HG03045 (cell line): ENCODE measurements around the gene KCNC4.
A peak's percentile ranks its signal among the peaks of the same experiment; 100 is the strongest.

Experiments used
- ATAC-seq: cut with Tn5 transposase; IDR thresholded peaks from one replicate; pipeline ENCODE4 v1.9.1; 2021; ENCODE audit warnings: mild to moderate bottlenecking, moderate library complexity; ENCODE audit not compliant: unreplicated experiment

Gene KCNC4

DNA sequence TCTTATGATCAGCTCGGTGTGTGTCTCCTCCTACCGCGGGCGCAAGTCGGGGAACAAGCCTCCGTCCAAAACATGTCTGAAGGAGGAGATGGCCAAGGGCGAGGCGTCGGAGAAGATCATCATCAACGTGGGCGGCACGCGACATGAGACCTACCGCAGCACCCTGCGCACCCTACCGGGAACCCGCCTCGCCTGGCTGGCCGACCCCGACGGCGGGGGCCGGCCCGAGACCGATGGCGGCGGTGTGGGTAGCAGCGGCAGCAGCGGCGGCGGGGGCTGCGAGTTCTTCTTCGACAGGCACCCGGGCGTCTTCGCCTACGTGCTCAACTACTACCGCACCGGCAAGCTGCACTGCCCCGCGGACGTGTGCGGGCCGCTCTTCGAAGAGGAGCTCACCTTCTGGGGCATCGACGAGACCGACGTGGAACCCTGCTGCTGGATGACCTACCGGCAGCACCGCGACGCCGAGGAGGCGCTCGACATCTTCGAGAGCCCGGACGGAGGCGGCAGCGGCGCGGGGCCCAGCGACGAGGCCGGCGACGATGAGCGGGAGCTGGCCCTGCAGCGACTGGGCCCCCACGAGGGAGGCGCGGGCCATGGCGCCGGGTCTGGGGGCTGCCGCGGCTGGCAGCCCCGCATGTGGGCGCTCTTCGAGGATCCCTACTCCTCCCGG, 1.5 kb downstream of the KCNC4 start:
- no peak for ATAC-seq

DNA sequence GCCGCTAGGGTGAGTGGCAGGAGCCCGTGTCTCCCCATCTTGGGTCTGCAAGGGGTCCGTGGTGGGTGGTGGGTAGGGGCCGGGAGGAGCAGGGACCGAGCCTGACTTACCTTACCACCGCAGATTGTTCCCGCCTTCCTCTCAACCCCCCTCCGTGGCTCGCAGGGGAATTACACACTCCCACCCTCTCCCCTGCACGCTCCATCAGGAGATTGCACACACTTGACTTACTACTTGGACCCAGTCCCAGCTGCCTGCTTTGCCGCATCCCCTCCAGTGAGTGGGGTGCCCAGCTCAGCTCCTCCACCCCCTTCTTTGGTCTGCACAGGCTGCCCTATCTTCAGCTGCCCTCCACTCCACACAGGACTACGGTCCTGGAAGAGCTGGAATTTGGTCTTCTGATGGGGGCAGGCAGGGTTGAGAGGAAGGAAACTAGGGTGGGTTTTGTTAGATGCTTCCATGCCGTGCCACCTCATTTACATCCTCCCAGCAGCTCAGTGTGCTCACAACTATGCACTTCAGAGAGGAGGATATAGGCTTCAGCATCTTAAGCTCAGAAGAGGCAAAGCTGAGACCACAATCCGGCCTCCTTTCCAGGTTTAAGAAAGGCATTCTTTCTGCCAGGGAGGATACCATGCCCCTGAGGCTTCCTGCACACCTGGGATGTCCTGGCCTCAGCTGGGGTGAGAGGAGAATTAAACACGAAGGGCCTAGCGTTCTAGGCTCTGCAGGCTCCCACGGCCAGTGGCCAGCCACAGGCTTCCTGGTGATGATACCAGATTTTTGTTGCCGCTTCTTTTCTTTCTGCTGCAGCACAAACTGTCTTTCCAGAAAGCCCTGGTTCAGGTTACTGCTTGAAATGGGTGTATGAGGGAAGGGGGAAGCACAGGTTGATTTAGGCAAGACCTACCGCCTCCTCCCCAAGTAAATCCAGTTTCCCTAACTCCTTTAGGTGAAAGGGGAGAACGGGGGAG, 2.3 kb downstream of the KCNC4 start:
- ATAC-seq = no peak

DNA sequence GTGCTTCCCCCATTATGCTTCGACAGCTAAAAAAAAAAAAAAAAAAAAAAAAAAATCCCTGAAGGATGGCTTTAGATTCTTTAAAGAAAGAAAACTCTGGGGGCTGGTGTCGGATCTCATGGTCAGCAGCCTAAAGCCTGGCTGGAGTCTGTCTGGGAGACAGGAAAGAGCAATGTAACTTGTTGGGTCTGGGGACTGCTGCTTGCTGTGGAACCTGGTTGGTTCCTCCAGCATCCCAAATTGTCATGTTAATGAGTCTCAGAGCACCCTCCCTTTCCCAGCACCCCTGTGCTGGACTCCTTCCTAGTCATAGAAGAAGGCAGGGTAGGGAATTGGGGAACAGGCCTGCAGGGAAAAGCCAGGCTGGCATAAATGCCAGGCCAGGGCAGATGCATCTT, 3.0 kb downstream of the KCNC4 start:
- no peak for ATAC-seq

DNA sequence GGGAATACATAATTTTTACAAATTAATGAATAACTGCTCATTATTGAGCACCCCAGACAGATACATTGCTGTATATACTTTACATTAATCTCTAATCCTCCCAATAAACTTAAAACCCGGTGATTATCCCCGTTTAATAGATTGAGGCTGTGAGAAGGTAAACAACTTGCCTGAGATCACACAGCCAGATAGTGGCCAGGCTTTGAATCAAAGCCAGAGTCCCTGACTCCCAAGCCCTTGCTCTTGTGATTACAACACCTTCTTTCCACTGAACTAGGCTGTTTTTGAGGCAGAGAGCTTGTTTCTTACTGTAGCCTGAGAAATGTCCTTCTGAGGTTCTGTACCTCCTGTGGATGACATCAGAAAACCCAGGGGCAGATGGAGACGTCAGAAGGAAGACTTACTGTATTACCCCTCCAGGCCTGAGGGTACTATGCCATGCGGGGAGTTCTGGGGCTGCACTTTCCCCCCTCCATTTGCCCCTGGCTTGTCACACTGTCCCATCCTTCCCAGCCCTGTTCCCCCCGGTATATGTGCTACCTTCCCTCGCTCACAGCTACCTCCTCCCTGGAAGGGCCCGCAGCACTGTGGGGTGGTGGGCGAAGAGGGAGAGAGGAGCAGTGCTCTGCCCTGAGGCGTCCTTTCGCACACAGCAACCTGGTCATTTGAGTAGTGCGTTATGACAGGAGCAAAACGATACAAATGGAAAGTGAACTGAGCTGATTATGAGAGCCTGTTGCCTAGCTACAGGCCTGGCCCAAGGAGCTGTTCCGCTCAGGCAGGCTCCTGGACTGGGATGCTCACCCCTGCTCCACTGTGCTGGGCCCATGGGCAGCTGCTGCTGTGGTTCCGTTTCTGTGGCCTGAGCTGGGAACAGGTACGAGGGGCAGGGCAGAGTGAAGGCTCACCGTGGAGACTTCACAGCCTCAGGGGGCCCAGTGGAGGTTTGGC, 4.6 kb downstream of the KCNC4 start:
- no peak for ATAC-seq

- no peak for ATAC-seq
Measured at GRCh38 chr1:110215621-110216515, 5.8 kb downstream of the KCNC4 start.

DNA sequence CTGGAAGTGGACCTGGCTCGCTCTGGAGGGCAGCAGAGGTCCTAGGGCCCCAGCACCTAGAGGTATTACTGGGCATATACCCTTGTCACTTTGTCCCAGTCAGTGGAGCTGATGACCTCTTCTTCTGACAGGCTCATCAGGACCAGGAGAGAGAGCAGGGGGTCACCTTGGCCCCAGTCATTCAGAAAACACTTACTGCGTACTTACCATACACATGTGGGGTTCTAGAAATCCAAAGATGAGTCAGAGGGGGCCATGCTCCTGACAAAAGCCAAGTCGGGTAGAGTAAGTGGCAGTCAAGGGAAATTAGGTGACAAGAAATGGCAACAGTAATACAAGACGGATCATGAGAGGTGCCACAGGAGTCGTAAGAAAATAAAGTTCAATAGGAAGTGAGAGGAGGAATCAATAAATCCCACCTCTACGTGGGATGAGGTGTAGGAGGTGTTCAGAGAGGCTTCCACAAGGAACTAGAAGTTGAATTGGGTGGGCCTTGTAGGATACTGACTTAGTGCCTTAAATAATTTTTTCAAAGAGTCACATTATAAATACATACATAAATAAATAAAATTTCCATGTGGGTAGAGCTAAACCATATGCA, 6.8 kb downstream of the KCNC4 start:
- peak; percentile 32 for ATAC-seq

DNA sequence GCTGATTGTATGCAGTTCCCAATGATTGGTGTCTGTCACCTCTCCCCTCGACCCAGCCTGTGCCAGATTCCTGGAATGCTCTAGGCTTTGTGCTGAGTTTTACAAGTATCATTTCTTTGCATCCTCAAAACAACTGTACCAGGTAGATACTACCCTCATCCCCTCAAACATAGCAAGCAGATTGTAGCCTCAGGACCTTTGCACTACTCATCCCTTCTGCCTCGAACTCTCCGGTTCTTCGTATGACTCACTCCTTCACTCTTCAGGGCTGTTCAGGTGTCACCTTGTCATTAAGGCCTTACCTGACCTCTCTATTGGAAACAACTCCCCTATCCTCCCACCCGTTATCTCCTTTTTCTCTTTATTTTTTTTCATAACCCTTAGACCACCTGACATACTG, 8.0 kb downstream of the KCNC4 start:
- ATAC-seq = no peak

- no peak for ATAC-seq
Measured at GRCh38 chr1:110218739-110219138, 8.6 kb downstream of the KCNC4 start.

DNA sequence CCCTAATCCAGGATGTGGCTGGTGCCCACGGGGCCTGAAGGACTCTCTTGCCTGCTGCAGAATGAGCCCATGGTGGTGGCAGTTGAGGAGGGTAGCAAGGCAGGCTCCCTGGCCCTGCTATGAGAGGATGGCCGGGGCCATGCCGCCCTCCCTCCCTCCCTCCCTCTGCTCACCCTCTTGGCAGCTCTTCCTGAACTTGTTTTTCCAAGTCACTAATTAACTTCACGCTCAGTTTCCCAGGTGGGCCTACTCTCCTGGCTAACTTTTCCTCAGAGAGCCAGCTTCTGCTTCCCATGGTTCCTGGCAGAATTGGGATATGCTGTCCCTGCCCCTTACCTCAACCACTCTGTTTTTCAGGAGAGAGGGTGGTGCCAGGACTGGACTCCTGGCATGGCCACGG, 10.2 kb downstream of the KCNC4 start:
- ATAC-seq = no peak

GRCh38 chr1:110221119-110221518, 11.0 kb downstream of the KCNC4 start:
- no peak for ATAC-seq

GRCh38 chr1:110223127-110223526, 13.0 kb downstream of the KCNC4 start:
- no peak for ATAC-seq

- ATAC-seq = no peak
Measured at GRCh38 chr1:110223581-110223980, 13.5 kb downstream of the KCNC4 start.

- ATAC-seq = no peak
Measured at GRCh38 chr1:110224240-110224995, 14.3 kb downstream of the KCNC4 start.

- ATAC-seq = no peak
Measured at GRCh38 chr1:110225212-110225611, 15.1 kb downstream of the KCNC4 start.

DNA sequence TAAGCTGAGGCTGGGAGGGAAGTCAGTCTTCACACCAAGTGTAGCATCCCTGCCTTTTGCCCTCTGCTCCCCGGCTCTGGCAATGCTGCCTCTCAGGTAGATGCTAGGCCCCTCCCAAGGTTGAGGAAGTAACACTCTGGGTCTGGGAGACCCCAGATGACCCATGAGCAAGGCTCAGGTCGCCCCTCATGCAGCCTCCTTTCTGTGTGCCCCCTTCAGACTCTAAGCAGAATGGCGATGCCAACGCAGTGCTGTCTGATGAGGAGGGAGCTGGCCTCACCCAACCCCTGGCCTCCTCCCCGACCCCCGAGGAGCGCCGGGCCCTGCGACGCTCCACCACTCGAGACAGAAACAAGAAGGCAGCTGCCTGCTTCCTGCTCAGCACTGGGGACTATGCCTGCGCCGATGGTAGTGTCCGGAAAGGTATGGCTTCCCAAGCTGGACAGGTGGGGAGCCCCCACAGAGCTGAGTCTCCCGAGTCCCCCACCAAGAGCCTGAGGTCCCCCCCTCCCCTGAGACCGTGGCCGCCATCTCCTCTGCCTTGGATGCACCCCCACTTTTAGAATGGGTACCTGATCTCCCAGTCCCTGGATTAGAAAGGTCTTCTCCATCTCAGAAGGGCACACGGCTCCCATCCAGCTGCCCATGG, 15.8 kb downstream of the KCNC4 start:
- ATAC-seq = no peak

- no peak for ATAC-seq
Measured at GRCh38 chr1:110227774-110228173, 17.7 kb downstream of the KCNC4 start.

- ATAC-seq = no peak
Measured at GRCh38 chr1:110228381-110228780, 18.3 kb downstream of the KCNC4 start.

DNA sequence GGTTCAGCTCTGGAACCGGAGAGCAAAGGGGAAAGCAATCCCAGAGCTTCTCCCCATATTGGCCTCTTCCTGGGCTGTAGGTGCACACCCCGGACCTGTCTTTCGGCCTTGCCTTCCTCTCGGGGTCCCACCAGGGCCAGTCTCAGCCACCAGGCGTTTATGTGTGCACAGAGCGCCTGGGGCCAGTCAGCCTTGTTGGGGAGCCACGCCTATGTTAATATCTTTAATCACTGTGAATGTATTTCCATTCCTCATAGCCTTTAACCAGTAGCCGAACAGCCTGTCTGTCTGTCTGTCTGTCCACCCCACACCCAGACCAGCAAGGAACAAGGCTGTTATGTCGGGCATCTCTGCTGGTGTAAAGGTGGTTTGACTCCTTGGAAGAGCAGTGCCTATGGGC, 18.8 kb downstream of the KCNC4 start:
- no peak for ATAC-seq
